OCI-LY7 (cell line): ENCODE measurements around the gene STIM2.
"Not testable (repeated sequence)": the region's sequence is repeated elsewhere in the genome, so short reads cannot be mapped to it uniquely, and the experiment has no call there.

ENCODE experiments used
- CTCF ChIP-seq: fragments of 200-600 bp; sonication (generic); conservative IDR thresholded peaks from 2 replicates; pipeline ENCODE4 v1.5.1; 2014; ENCODE audit warnings: mild to moderate bottlenecking, antibody characterized with exemption, low read length, moderate library complexity, mixed read lengths
- EZH2phosphoT487 ChIP-seq: fragments of 200-600 bp; sonication (generic); IDR thresholded peaks from 2 replicates; pipeline ENCODE4 v1.6.1; 2018; ENCODE audit warnings: low read depth, borderline replicate concordance, mild to moderate bottlenecking, mixed run types, antibody characterized with exemption, low read length, moderate library complexity, mixed read lengths

GRCh38 chr4:26827336-26827735, 33.3 kb upstream of the STIM2 start:
- TF ChIP-seq CTCF, EZH2phosphoT487: not testable (repeated sequence)
